GM12892 (cell line): ENCODE data around the gene ARHGAP10.

Experiments used
- POLR2A ChIP-seq: IDR thresholded peaks from 2 replicates; pipeline ENCODE4 v1.6.1; 2011; ENCODE audit warnings: low read depth, low read length, control low read depth
- POLR2AphosphoS5 ChIP-seq: IDR thresholded peaks from 2 replicates; pipeline ENCODE4 v1.6.1; 2011; ENCODE audit warnings: low read depth, low read length, control low read depth

GRCh38 chr4:147965873-147966272 is 234.0 kb downstream of the ARHGAP10 start:
- TF ChIP-seq POLR2A (no peak), POLR2AphosphoS5 (no peak)
